GM18909 (cell line): ENCODE measurements around the gene SECTM1.

Source experiments
- ATAC-seq: cut with Tn5 transposase; IDR thresholded peaks from one replicate; pipeline ENCODE4 v1.9.1; 2021; ENCODE audit warnings: mild to moderate bottlenecking; ENCODE audit not compliant: unreplicated experiment, poor library complexity

SECTM1 gene

DNA sequence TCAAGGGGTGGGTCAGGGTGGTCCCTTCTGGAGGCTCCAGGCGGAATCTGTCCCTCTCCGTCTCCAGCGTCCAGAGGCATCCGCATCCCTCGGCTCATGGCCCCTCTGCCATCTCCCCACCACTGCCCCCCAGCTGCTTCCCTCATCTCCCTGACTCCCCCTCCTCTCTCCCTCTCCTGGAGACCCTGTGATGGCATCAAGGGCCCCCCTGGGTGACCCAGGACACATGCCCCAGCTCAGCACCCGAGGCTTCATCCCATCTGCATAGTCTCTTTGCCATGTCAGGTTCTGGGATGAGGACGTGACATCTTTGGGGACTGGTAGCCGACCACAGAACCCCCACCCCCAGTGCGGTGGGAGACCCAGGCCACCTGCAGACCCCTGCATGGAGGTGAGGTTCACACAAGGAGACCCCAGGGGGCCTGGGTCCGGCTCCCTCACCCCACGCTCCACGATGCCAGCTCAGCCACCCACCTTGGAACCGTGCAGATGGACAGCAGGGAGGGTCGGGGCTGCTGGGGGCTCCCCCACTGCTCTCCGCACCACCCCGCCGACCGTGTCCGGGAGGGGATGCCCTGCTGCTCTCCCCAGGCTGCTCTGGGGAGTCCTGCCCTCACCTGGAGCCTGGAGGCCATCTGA lies 3.8 kb downstream of the SECTM1 start:
- ATAC-seq: no peak

- no peak for ATAC-seq
Observed at GRCh38 chr17:82328994-82329507, 4.5 kb downstream of the SECTM1 start.

DNA sequence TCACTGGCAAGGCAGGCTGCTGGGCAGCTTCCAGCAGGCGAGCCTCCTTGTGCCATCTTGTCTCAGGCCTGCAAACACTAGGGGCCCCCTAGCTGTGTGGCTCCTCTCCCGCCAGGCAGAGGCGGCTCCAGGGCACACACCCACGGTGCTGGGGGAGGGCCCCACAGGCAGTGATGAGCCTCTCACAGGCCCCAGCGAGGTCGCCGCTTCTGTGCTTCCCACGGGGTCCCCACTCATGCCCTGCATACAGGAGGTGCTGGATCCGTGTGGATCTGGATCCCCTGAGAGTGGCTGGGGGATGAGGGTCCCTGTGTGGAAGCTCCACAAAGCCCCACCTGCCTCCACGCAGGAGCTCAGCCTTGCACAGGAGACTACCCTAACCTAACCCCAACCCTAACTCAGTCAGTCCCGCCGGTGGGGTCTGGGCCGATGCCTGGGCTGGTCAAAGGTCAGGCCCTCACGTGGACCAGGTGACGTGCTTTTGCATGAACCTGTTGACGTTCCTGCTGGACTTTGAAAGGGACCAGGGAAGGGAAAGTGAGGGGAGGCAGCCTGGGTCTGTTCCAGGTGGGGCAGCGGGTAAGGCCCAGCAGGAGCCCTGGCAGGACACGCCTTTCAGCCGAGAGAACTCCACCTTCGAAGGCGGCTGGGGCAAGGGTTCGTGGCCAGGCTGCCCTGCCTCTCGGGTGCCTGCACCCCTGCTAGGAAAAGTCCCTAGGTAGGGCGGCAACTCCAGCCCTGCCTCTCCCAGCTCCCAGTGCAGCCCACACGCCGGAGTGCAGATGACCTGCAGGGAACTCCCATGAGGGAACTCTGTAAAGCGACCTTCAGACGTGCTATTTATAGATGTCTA lies 5.2 kb downstream of the SECTM1 start:
- ATAC-seq: no peak

DNA sequence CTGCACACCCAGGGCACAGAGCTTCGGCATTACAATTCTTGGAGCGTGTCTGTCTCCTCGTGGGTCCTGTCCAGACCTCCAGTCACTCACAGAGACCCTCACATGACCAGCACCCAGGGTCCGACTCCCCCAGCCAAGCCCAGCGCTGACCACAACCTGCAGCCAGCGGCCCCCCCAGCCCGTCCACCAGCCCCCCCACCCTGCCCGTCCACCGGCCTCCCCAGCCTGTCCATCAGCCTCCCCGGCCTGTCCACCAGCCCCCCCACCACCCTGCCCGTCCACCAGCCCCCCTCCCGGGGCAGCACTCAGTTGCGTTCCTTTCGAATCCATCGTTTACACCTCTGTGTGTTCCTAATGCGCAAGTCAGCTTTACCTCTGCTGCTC lies 5.8 kb downstream of the SECTM1 start:
- no peak for ATAC-seq

DNA sequence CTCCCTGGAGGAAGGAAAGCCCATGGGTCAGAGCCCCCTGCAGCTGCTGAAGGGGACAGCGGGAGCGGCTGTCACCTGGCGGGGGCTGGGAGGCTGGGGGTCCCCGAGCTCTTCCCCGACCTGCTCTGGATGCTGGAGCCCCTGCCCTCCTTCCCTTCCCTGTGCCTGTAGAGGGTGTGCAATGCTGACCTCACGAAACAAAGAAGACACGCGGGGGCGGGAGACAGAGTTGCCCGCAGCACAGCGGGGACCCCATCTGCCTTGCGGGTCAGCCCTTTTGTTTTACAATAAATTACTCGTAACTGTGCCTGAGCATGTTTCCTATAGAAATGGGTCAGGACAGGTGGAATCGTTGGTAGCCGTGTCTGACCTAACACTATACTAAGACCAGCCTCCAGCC lies 6.3 kb downstream of the SECTM1 start:
- no peak for ATAC-seq

- ATAC-seq: no peak
Observed at GRCh38 chr17:82325286-82326180, 8.0 kb downstream of the SECTM1 start.

DNA sequence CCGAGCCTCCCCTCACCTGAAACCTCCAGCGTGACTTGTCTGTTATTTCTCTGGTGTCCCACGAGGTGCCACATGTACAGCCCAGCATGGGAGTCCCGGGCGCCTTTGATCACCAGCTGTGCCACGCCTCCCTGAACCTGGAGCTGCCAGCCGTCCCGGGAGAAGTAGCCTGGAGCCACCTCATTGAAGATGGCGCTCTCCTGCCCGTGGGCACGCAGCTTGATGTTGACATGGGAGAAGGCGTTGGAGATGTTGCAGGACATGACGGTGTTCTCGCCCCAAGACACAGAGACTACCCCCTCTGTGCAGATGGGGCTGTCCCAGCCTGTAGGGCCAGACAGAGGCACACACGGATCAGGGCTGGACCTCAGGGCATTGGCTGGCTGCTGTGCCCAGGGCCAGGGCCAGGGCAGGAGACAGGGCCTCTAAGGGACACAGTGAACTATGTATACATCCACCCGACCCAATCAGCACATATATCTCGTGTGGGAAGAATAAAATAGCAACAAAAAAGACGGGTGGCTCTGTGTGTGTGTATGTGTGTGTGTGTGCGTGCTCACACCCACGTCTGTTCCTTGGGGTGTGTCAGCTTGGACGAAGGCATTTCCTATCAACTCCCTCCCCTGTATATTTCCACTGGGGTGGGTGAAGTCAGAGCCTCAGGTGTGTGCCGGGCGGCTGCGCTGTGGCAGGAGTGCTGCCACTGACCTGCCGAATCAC lies 8.8 kb downstream of the SECTM1 start:
- ATAC-seq: no peak

DNA sequence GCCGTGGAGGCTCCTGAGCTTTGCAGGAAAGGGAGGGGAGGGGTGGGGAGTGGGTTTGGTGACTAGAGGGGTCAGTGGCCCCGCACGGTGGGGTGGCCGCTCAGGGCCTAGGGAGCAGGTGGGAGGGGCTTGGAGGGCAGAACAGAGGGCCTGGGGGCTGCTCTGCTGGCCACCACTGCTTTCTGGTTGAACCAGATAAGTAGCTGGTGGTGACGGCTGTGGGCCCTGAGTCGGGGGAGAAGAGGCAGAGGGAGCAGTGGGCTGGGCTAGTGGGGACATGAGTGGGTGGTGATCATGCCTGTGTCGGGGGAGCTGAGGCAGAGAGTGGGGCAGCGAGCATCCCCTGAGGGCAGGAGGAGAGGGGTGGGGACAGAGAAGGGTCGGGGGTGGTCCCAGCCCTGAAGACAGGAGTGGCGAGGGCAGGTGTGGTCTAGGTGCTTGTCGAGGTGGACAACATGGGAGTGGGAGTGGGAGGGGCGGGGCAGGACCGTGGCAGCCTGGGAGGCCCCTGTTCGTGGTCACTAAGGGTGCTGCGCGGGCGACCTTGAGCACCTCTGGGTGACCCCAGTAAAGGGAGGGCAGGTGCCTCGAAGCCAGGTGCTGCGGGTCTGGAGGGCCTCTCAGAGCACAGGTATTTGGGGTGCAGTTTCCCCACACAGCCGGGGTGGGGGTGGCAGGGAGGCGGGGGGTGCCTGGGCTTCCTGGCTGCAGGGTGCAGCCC lies 9.9 kb downstream of the SECTM1 start:
- ATAC-seq: no peak

DNA sequence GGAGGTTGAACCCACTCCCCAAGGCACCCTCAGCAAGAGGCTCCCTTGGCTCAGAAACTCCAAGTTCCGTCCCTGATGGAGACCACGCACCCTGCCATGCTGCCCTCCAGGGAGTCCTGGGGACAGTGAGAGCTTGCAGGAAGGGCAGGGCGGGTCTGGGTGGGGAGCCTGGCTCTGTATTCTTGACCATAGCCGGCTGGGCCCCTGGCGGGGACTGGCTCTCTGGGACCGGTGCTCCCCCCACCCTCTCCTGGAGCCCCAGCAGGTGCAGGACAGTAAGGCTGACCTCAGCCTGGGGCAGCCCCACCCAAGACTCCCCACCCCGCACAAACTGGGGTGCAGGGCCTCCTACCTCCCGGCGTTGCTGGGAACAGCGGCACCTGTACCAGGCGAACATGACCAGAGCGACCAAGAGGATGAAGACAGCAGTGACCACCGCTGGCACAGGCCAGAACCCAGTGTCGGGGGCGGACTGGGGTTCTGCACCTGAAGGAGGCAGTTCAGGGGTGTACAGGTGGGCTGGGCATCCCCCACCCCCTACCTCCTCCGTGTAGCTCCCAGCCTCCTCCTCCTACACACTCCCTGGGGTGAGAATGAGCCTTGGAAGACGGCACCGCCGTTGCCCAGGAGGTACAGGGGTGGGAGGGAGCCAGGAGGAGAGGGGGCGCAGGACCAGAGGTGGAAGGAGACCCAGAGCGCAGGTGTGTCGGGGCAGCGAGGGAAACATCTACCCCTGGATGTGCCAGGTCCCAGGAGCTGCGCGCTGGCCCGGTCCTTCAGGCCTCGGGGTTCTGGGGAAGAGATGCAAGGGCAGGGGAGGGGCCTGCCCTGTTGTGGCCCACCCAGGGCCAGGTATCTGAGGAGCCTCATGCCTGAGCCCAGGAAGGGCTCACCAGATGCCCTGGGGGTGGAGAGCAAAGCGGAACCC lies 10.8 kb downstream of the SECTM1 start:
- no peak for ATAC-seq

GRCh38 chr17:82321947-82322466 lies 11.6 kb downstream of the SECTM1 start:
- ATAC-seq: no peak

GRCh38 chr17:82320956-82321927 lies 12.3 kb downstream of the SECTM1 start:
- no peak for ATAC-seq

- no peak for ATAC-seq
Observed at GRCh38 chr17:82320140-82320840, 13.3 kb downstream of the SECTM1 start.

DNA sequence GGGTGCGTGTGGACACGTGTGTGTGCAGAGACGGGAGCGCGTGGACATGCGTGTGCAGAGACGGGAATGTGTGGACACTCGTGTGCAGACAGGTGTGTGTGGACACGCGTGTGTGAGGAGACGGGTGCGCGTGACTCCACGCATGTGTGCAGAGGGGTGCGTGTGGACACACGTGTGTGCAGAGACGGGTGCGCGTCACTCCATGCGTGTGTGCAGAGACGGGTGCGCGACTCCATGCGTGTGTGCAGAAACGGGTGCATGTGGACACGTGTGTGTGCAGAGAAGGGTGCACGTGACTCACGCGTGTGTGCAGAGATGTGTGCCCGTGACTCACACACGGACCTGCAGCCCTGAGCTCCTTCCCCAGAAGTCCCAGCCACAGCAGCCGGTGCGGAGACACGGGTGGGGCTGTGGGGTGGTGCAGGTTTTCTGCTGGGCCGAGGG lies 13.9 kb downstream of the SECTM1 start:
- ATAC-seq: no peak

DNA sequence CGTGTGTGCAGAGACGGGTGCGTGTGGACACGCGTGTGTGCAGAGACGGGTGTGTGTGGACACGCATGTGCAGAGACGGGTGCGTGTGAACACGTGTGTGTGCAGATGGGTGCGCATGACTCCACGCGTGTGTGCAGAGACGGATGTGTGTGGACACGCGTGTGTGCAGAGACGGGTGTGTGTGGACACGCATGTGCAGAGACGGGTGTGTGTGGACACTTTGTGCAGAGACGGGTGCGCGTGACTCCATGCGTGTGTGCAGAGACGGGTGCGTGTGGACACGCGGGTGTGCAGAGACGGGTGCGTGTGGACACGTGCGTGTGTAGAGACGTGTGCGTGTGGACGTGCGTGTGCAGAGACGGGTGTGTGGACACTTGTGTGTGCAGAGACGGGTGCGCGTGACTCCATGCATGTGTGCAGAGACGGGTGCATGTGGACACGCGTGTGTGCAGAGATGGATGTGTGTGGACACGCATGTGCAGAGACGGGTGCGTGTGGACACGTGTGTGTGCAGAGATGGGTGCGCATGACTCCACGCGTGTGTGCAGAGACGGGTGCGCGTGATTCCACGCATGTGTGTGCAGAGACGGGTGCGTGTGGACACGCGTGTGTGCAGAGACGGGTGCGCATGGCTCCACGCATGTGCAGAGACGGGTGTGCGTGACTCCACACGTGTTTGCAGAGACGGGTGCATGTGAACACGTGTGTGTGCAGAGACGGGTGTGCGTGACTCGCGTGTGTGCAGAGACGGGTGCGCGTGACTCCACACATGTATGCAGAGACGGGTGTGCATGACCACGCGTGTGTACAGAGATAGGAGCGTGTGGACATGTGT lies 14.6 kb downstream of the SECTM1 start:
- no peak for ATAC-seq

- no peak for ATAC-seq
Observed at GRCh38 chr17:82318169-82318498, 15.4 kb downstream of the SECTM1 start.
